Activated naive CD4-positive, alpha-beta T cell treated with anti-CD3 and anti-CD28 coated beads, Interleukin-2, amount 50 U/mL, for 72 hours (primary cell): ENCODE results near the gene CLDN25. TPM values are rescaled to one million over a fixed set of nuclear protein-coding genes. Genes with fewer than 3 reads are reported as not detected.

Experiments
- ATAC-seq, 2 donors: fragments of 150-1000 bp; cut with Tn5 transposase; 2 replicates each; pipeline ENCODE4 v1.10.0; 2021; ENCODE audit warnings: mild to moderate bottlenecking in 2 of 2, moderate library complexity in 2 of 2
- DNase-seq, 2 donors: peaks; one replicate each; pipeline ENCODE4 v3.0.0; 2021 to 2022; ENCODE audit warnings: low spot score in 2 of 2
- H3K27ac Mint-ChIP-seq, 2 donors: one replicate each; pipeline ENCODE4 v1.8.0; 2022; ENCODE audit warnings: mild to moderate bottlenecking in 2 of 2, mixed read lengths in 2 of 2
- H3K36me3 Mint-ChIP-seq, 2 donors: one replicate each; pipeline ENCODE4 v1.8.0; 2022; ENCODE audit warnings: mixed read lengths in 2 of 2
- H3K9me3 Mint-ChIP-seq, 2 donors: one replicate each; pipeline ENCODE4 v1.8.0; 2022; ENCODE audit warnings: mixed read lengths in 2 of 2
- total RNA-seq, 2 donors: library from RNA; stranded (reverse); gene quantifications; one replicate each; pipeline ENCODE4 v1.2.3, GENCODE V29; 2022

CLDN25 gene
- total RNA-seq, 2 donors from 2014 or later = not detected

DNA sequence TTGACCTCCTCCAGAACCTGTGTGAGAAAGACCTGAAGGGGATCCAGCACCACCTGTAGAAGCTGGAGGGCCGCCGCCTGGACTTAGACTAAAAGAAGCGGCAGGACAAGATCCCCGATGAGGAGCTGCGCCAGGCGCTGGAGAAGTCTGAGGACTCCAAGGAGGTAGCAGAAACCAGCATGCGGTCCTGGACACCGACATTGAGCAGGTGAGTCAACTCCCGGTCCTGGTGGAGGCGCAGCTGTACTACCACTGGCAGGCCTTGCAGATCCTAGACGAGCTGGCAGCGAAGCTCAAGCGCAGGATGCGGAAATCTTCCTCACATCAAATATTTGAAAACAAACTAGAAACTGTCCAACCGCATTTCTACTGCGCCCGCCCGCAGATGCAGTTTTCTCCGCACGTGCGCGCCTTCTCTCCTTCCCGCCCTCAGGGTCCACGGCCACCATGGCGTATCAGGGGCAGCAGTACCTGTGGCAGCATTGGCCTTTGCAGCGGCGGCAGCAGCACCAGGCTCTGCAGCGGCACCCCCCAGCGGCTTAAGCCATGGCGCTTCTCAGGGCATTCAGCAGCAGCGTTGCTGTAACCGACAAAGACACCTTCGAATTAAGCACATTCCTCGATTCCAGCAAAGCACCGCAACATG lies 10.2 kb downstream of the CLDN25 start:
- DNase-seq (no peak), ATAC-seq (no peak)
- Mint-ChIP-seq H3K9me3 (no peaks in the 10 kb centered on the region), H3K36me3 (no peaks in the 10 kb centered on the region), H3K27ac (no peak overlapping the region)

DNA sequence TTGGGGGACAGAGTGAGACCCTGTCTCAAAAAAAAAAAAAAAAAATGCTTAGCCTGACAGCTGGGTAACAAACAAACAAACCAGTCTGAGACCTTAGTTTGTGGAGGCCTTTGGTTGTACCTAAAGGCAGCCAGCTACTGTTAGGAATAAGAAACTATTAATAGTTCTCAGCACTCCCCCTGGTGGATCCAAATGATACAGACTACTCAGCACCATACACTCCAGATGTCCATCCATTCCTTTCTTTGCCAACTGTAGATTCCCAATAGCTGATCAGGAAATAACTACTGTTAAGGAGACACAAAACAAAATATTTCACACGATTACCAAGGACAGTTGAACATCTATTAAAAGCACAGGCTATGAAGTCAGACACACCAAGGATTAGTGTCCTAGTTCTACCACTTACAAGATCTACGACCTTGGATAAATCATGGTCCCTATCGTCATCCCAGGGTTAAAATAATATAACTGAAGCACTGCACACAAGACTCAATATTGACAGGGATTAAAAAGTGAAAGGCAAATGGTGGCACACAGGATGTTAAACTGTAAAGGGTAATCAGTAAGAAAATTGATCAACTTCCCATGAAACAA lies 17.2 kb downstream of the CLDN25 start:
- H3K36me3 Mint-ChIP-seq = peaks cover 0 to 13% of the 10 kb centered on the region in 2 donors
- H3K9me3 Mint-ChIP-seq = no peaks in the 10 kb centered on the region
- ATAC-seq = peak; percentile 57 to 71
- H3K27ac Mint-ChIP-seq = no peak overlapping the region
- peak in 1 of 2 donors; percentile 4 for DNase-seq

GRCh38 chr11:113802621-113803020 lies 23.0 kb downstream of the CLDN25 start:
- no peaks in the 10 kb centered on the region for H3K9me3 Mint-ChIP-seq
- DNase-seq = no peak
- no peak for ATAC-seq
- no peak overlapping the region for H3K27ac Mint-ChIP-seq
- peaks cover 0 to 17% of the 10 kb centered on the region in 2 donors for H3K36me3 Mint-ChIP-seq

GRCh38 chr11:113805640-113806039 lies 26.0 kb downstream of the CLDN25 start:
- DNase-seq (no peak), ATAC-seq (no peak)
- H3K36me3 Mint-ChIP-seq = peaks cover 0 to 13% of the 10 kb centered on the region in 2 donors
- no peak overlapping the region for H3K27ac Mint-ChIP-seq
- no peaks in the 10 kb centered on the region for H3K9me3 Mint-ChIP-seq

GRCh38 chr11:113806406-113806805 lies 26.8 kb downstream of the CLDN25 start:
- Mint-ChIP-seq H3K27ac (no peak overlapping the region), H3K36me3 (peaks cover 0 to 5% of the 10 kb centered on the region in 2 donors), H3K9me3 (no peaks in the 10 kb centered on the region)
- ATAC-seq (peak; percentile 28 to 37), DNase-seq (peak in 1 of 2 donors; percentile 17)

DNA sequence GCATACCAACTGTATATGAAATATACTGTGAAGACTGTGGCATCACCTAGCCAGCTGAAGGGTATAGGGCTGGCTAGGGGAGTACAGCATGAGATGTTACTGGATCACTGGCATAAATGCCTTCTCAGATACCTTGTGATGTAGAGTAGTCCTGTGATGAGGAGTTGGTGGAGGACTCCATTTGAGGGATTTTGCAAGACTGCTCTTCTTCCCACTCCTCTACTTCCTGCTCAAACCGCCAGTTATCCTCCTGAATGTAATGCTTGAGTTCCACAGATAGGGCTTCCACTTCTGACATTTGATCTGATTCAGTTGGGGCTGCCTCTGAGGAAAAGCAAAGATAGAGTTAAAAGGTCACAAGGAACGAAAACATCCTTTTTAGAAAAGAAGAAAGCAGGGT lies 29.3 kb downstream of the CLDN25 start:
- H3K27ac Mint-ChIP-seq = no peak overlapping the region
- no peaks in the 10 kb centered on the region for H3K9me3 Mint-ChIP-seq
- peaks cover 0 to 4% of the 10 kb centered on the region in 2 donors for H3K36me3 Mint-ChIP-seq
- DNase-seq (no peak), ATAC-seq (no peak)

DNA sequence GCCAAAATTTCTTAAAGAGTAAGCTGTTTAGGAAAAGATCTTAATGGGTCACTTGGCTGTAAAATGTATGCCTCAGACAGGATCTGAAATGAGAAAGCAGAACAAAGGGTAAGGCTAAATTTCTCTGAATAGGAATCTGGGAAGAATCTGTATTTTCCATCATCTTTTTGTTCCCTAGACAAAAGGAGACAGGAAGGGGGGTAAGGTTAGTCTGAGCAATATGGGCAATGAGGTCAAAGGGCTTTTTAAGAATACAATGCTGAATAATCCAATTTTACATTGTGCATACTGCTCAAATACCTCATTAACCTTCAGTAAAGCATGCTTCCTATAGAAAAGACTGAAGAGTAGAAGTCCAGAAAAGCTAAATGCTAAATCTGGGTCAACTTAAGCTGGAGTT lies 34.6 kb downstream of the CLDN25 start:
- H3K9me3 Mint-ChIP-seq = no peaks in the 10 kb centered on the region
- ATAC-seq = no peak
- peaks cover 0 to 7% of the 10 kb centered on the region in 2 donors for H3K36me3 Mint-ChIP-seq
- H3K27ac Mint-ChIP-seq = no peak overlapping the region
- no peak for DNase-seq

GRCh38 chr11:113817162-113817561 lies 37.6 kb downstream of the CLDN25 start:
- Mint-ChIP-seq H3K36me3 (peaks cover 7% of the 10 kb centered on the region in 2 donors), H3K27ac (peak overlapping the region in 1 of 2 donors; percentile 50), H3K9me3 (no peaks in the 10 kb centered on the region)
- DNase-seq (no peak), ATAC-seq (no peak)

DNA sequence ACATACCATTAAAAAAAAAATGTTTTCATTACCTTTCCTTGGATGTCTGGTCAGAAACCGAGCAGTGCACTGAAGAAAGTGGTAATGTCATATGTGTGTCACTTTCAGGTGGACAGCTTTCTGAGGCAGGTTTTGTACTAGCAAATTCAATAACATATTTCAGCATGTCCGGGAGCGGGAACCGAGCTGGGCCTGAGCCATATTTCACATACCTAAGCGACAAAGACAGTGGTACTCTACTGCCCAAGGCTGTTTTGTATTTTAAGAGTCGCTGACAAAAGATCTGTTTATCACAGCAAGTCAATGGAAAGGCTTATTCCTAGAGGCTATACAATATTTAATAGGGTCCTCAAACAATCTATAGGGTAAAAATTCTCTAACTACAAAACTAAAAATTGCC lies 38.0 kb downstream of the CLDN25 start:
- no peak overlapping the region for H3K27ac Mint-ChIP-seq
- DNase-seq (no peak), ATAC-seq (no peak)
- H3K9me3 Mint-ChIP-seq = no peaks in the 10 kb centered on the region
- peaks cover 7% of the 10 kb centered on the region in 2 donors for H3K36me3 Mint-ChIP-seq

DNA sequence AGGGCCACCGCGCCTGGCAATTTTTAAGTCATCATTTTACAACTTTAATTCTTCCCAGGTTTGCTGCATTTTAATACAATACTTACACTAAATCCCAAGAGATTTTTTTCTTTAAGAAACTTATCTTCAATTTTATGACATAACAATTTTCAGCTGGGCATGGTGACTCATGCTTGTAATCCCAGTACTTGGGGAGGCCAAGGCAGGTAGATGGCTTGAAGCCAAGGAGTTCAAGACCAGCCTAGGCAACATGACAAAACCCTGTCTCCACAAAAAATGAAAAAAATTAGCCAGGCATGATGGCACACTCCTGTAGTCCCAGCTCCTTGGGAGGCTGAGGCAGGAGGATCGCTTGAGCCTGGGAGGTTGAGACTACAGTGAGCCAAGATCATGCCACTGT lies 38.8 kb downstream of the CLDN25 start:
- ATAC-seq (no peak), DNase-seq (no peak)

GRCh38 chr11:113827477-113827876 lies 47.9 kb downstream of the CLDN25 start:
- ATAC-seq = no peak
- H3K36me3 Mint-ChIP-seq = peaks cover 6 to 22% of the 10 kb centered on the region in 2 donors

More for the DNA sequence above, 38.8 kb downstream of the CLDN25 start:
- Mint-ChIP-seq H3K27ac (no peak overlapping the region), H3K36me3 (peaks cover 7% of the 10 kb centered on the region in 2 donors), H3K9me3 (no peaks in the 10 kb centered on the region)

DNA sequence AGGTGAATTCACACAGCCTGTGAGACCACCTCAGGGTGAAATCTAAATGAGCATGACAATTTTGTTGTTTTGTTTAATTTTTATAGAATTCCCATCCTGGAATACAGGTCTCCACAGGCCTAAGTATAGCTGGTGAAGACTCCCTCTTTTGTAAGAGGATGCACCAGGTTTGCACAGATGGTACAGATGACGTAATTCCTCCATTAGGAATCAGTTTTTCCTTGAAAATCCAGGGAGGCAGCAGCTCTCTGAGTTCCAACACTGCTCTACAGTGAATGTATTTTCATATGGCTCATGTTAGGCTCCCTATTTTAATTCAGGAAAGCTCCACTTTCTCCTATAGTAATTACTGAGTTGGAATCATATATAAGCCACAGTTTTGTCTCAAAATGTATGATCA lies 48.6 kb downstream of the CLDN25 start:
- no peak for DNase-seq
- Mint-ChIP-seq H3K27ac (no peak overlapping the region), H3K36me3 (peaks cover 7 to 22% of the 10 kb centered on the region in 2 donors), H3K9me3 (no peaks in the 10 kb centered on the region)
- no peak for ATAC-seq

More at GRCh38 chr11:113827477-113827876, 47.9 kb downstream of the CLDN25 start:
- no peak for DNase-seq
- no peak overlapping the region for H3K27ac Mint-ChIP-seq
- H3K9me3 Mint-ChIP-seq = no peaks in the 10 kb centered on the region

- peak overlapping the region in 1 of 2 donors; percentile 41 for H3K27ac Mint-ChIP-seq
- peaks cover 10 to 17% of the 10 kb centered on the region in 2 donors for H3K36me3 Mint-ChIP-seq
- ATAC-seq = no peak
- H3K9me3 Mint-ChIP-seq = no peaks in the 10 kb centered on the region
- no peak for DNase-seq
Observed at GRCh38 chr11:113829751-113830150, 50.2 kb downstream of the CLDN25 start.

Other genes starting within 250 kb of the CLDN25 start
- 1 to 10 TPM in 1 of 2 donors, under 1 TPM in 1; 0.89 to 1.2 TPM for gene TMPRSS5, start 73.5 kb upstream of the CLDN25 start, total RNA-seq
- 10 to 100 TPM; 16.5 to 18.5 TPM for gene ZW10, start 6.1 kb upstream of the CLDN25 start, total RNA-seq
- 10 to 100 TPM; 44.5 to 56.4 TPM for gene USP28, start 95.8 kb downstream of the CLDN25 start, total RNA-seq
- not detected for gene HTR3B, start 125.0 kb downstream of the CLDN25 start, total RNA-seq
- gene HTR3A, start 195.3 kb downstream of the CLDN25 start, total RNA-seq = not detected